Mammary microvascular endothelial cell (primary cell): ENCODE results near the gene GRID1. TPM values are rescaled to one million over a fixed set of nuclear protein-coding genes. Genes with fewer than 3 reads are reported as not detected.

Experiments
- total RNA-seq: library from RNA; depleted of rRNA; stranded (reverse); fragments of >200 nt; gene quantifications from 2 replicates; pipeline ENCODE4 v1.2.3, GENCODE V29; 2015

The GRID1 gene
- 0.07 TPM in 1 of 2 replicates, not detected in the other for total RNA-seq

DNA sequence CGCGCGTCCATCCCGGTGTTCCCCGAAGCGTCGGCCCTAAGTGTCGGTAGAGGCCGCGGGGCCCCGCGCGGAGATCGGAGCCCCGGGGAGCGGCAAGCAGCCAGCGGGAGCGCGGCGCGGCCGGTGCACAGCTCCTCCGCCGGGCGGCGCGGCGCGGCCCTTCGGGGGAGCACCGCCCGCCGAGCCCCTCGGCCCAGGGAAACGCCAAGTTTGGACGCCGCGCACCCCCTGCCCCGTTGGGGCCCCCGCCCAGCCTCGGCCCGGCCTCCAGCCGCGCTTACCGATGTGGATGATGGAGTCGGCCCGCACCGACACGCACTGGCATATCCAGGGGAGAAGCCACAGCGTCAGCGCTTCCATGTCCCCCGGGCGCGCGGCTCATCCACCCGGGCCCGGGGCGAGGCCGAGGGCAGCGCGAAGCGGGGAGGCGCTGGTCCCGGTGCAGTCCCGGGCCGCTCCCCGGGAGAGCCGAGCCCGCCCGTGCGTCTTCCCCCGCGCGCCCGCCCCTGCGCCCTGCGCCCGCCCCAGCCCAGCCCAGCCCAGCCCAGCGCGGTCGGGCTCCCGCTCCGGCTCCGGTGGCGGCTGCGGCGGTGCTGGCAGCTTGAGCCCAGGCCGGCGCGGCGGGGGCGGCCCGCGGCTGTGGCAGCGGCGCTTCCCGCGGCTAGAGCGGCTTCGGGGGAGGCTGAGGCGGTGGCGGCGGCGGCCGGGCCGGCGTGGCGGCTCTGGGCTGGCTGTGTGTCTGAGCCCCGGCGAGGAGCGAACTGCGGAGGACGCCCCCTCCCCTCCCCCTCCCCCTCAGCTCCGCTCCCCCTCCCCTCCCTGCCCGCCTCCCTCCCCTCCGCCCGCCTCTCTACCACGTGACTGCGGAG is at the start of gene GRID1:
TSS of gene GRID1 (minus strand) at position 763 of the 869 bp plus-strand sequence.

Other genes with a start within 250 kb of the GRID1 start
- 22.2 and 24.7 TPM in 2 replicates for gene WAPL, start 155.0 kb upstream of the GRID1 start, total RNA-seq